SK-N-SH (cell line): ENCODE results near the gene SLC27A4. TPM values are rescaled to one million over a fixed set of nuclear protein-coding genes. Genes with fewer than 3 reads are reported as not detected.

ENCODE experiments used
- CTCF ChIA-PET: fragments of 300-600, 350-600 bp; formaldehyde crosslinking; extraction: SDS; loops from one replicate; lab custom pipeline; 2021; lab: Yijun Ruan, JAX
- POLR2A ChIA-PET: fragments of 350-600 bp; sonication (Branson Sonifier 250); formaldehyde crosslinking; extraction: SDS; loops from one replicate; lab custom pipeline; 2020; ENCODE audit warnings: antibody characterized with exemption, inconsistent platforms; lab: Yijun Ruan, JAX
- DNase-seq: peaks from one replicate; pipeline ENCODE4 v3.0.0; 2012
- H2AFZ ChIP-seq: fragments of 200-600 bp; sonication (generic); 2 replicates; pipeline ENCODE4 v1.8.1; 2016; ENCODE audit warnings: antibody characterized with exemption, mild to moderate bottlenecking, low read depth
- H3F3A ChIP-seq: fragments of 200-600 bp; sonication (generic); replicated peaks from 2 replicates; pipeline ENCODE3; 2016; ENCODE audit warnings: antibody characterized with exemption, mild to moderate bottlenecking; ENCODE audit not compliant: insufficient read depth
- H3K27ac ChIP-seq, 2 experiments: fragments of 200-500 bp in 1 of 2; fragments of 200-600 bp in 1 of 2; sonication (Bioruptor generic) in 1 of 2; sonication (generic), shearing (Covaris generic) in 1 of 2; 2 replicates each; pipeline versions ENCODE4 v1.5.1 to v1.6.1; 2014 to 2016; ENCODE audit warnings: low read depth in 2 of 2, inconsistent platforms in 1 of 2, low read length in 1 of 2, mild to moderate bottlenecking in 1 of 2, mixed read lengths in 1 of 2
- H3K27me3 ChIP-seq: fragments of 200-600 bp; sonication (generic), shearing (Covaris generic); 2 replicates; pipeline ENCODE4 v1.6.1; 2016; ENCODE audit warnings: mixed run types; ENCODE audit not compliant: insufficient read depth
- H3K36me3 ChIP-seq, 2 experiments: fragments of 200-500 bp in 1 of 2; fragments of 200-600 bp in 1 of 2; sonication (Bioruptor generic) in 1 of 2; sonication (generic) in 1 of 2; replicated peaks in 1 of 2; 2 replicates each; pipeline versions ENCODE3 to v1.5.1; 2014 to 2016; ENCODE audit warnings: low read length in 1 of 2, mild to moderate bottlenecking in 1 of 2; ENCODE audit not compliant: insufficient read depth in 2 of 2, control insufficient read depth in 1 of 2
- H3K4me1 ChIP-seq, 2 experiments: fragments of 200-500 bp in 1 of 2; fragments of 200-600 bp in 1 of 2; sonication (Bioruptor generic) in 1 of 2; sonication (generic), shearing (Covaris generic) in 1 of 2; 2 replicates each; pipeline versions ENCODE4 v1.5.1 to v1.6.1; 2014 to 2016; ENCODE audit warnings: low read depth in 1 of 2, low read length in 1 of 2, mixed run types in 1 of 2; ENCODE audit not compliant: insufficient read depth in 2 of 2, control insufficient read depth in 1 of 2
- H3K4me2 ChIP-seq: fragments of 200-600 bp; sonication (generic), shearing (Covaris generic); 2 replicates; pipeline ENCODE4 v1.6.1; 2017; ENCODE audit warnings: mixed run types
- H3K4me3 ChIP-seq, 2 experiments: fragments of 200-500 bp in 1 of 2; fragments of 200-600 bp in 1 of 2; sonication (Bioruptor generic) in 1 of 2; sonication (generic), shearing (Covaris generic) in 1 of 2; 2 replicates each; pipeline versions ENCODE4 v1.5.1 to v1.8.1; 2014 to 2016; ENCODE audit warnings: low read depth in 2 of 2, inconsistent platforms in 1 of 2, low read length in 1 of 2, mild to moderate bottlenecking in 1 of 2, mixed read lengths in 1 of 2, moderate library complexity in 1 of 2
- H3K79me2 ChIP-seq: fragments of 200-600 bp; sonication (generic); 2 replicates; pipeline ENCODE4 v1.8.1; 2017; ENCODE audit warnings: mild to moderate bottlenecking; ENCODE audit not compliant: insufficient read depth
- H3K9ac ChIP-seq: fragments of 200-600 bp; sonication (generic); 2 replicates; pipeline ENCODE4 v1.6.1; 2017; ENCODE audit warnings: mixed run types
- H3K9me2 ChIP-seq: fragments of 200-600 bp; sonication (generic); 2 replicates; pipeline ENCODE4 v1.6.1; 2017; ENCODE audit warnings: mixed run types
- H3K9me3 ChIP-seq: fragments of 200-600 bp; sonication (generic); 2 replicates; pipeline ENCODE4 v1.6.1; 2017; ENCODE audit warnings: mixed run types, mild to moderate bottlenecking, moderate library complexity
- H4K20me1 ChIP-seq: fragments of 200-600 bp; sonication (generic); 2 replicates; pipeline ENCODE4 v1.6.1; 2017; ENCODE audit warnings: mild to moderate bottlenecking, mixed run types; ENCODE audit not compliant: insufficient read depth
- CHD2 ChIP-seq: fragments of 150-350 bp; IDR thresholded peaks from 2 replicates; pipeline ENCODE4 v1.6.1; 2018; ENCODE audit warnings: low read length; ENCODE audit not compliant: partially characterized antibody
- ELF1 ChIP-seq: IDR thresholded peaks from 2 replicates; pipeline ENCODE4 v1.4.0; 2012
- FOSL2 ChIP-seq: IDR thresholded peaks from 2 replicates; pipeline ENCODE4 v1.4.0; 2012; ENCODE audit warnings: low read depth, mild to moderate bottlenecking, moderate library complexity, borderline replicate concordance
- MAX ChIP-seq: IDR thresholded peaks from 2 replicates; pipeline ENCODE4 v1.4.0; 2012; ENCODE audit warnings: low read depth
- MEF2A ChIP-seq: IDR thresholded peaks from 2 replicates; pipeline ENCODE4 v1.4.0; 2012; ENCODE audit warnings: low read depth, borderline replicate concordance
- MXI1 ChIP-seq: IDR thresholded peaks from 2 replicates; pipeline ENCODE4 v1.6.1; 2012; ENCODE audit warnings: mild to moderate bottlenecking, low read depth, low read length, improper control_type of control experiment
- NFIC ChIP-seq: IDR thresholded peaks from 2 replicates; pipeline ENCODE4 v1.4.0; 2012; ENCODE audit warnings: borderline replicate concordance
- POLR2AphosphoS5 ChIP-seq: IDR thresholded peaks from 2 replicates; pipeline ENCODE4 v1.6.1; 2012; ENCODE audit warnings: low read depth, low read length
- RAD21 ChIP-seq: IDR thresholded peaks from 2 replicates; pipeline ENCODE4 v1.6.1; 2012; ENCODE audit warnings: mild to moderate bottlenecking, low read length
- REST ChIP-seq: IDR thresholded peaks from 2 replicates; pipeline ENCODE4 v1.6.1; 2012; ENCODE audit warnings: mild to moderate bottlenecking, low read depth, low read length, moderate library complexity
- TAF1 ChIP-seq: IDR thresholded peaks from 2 replicates; pipeline ENCODE4 v1.6.1; 2012; ENCODE audit warnings: low read depth, mild to moderate bottlenecking, low read length, moderate library complexity, borderline replicate concordance
- TEAD4 ChIP-seq: IDR thresholded peaks from 2 replicates; pipeline ENCODE4 v1.4.0; 2012; ENCODE audit warnings: mild to moderate bottlenecking, borderline replicate concordance; ENCODE audit not compliant: insufficient read depth
- USF2 ChIP-seq: fragments of 150-350 bp; IDR thresholded peaks from 2 replicates; pipeline ENCODE4 v1.6.1; 2017; ENCODE audit warnings: antibody characterized with exemption, low read length, low read depth, borderline replicate concordance
- WGBS: methylation state at CpG from one replicate; pipeline ENCODE4 v1.1.6; 2017; ENCODE audit warnings: low lambda C conversion rate; 5-methylcytosine and 5-hydroxymethylcytosine counted together
- polyA plus RNA-seq, 3 experiments: library from polyadenylated mRNA; depleted of rRNA; stranded (reverse); fragments of >200 nt; gene quantifications; 2 replicates each; pipeline ENCODE4 v1.2.3, GENCODE V29; 2012
- TF ChIP-seq, protein P1 (sequence below): IDR thresholded peaks from 2 replicates; pipeline ENCODE4 v1.4.0; 2012; ENCODE audit warnings: low read depth, borderline replicate concordance
- TF ChIP-seq, protein P2 (sequence below): fragments of 200-600 bp; sonication (generic); IDR thresholded peaks from 2 replicates; pipeline ENCODE4 v1.6.1; 2017; ENCODE audit warnings: antibody characterized with exemption, mild to moderate bottlenecking, moderate library complexity

SLC27A4 gene
- polyA plus RNA-seq, 1 of the 3 experiments (the other 2 are of a cell fraction), result 24.1 TPM

DNA sequence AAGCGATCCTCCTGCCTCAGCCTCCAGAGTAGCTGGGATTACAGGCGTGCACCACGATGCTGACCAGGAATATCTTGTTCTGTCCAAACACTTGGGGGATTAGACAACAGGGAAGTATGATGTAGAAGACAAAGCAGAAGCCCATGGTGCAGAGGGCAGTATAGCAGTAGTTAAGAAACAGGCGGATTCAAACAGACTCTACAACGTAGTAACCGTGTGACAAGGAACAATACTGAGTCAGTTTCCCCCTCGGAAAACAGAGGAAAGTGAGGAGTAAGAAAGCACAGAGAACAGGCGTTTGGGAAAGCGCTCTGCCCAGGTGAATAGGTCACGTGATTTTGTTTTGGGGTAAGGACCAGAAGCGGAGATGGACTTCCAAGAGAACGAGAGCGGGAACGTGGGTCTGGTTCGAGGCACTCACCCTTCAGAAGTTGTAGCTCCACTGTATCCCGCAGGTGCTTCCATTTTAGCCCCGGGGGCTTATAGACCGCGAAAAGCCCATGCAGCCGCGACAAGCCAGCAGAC lies 18.4 kb upstream of the SLC27A4 start:
- H3K79me2 ChIP-seq, result peaks cover 52% of the 10 kb centered on the region
- H3K9ac ChIP-seq, result peak overlapping the region; percentile 75
- H3K27ac ChIP-seq, result peak overlapping the region; percentile 87 to 95; a peak in 3 of 4 replicates
- peak overlapping the region; percentile 75 to 96 for H3K4me3 ChIP-seq
- POLR2A ChIA-PET, result interaction anchor here (1.0 kb wide), 1 partner anchor 13 kb away, joined by 4 read pairs; no protein-coding TSS in a partner anchor
- peak overlapping the region; percentile 99 for H3K4me2 ChIP-seq
- H3K9me2 ChIP-seq, result no peaks in the 10 kb centered on the region
- peaks cover 21 to 32% of the 10 kb centered on the region in 2 experiments for H3K36me3 ChIP-seq
- no peaks in the 10 kb centered on the region for H3K9me3 ChIP-seq
- H3K4me1 ChIP-seq, result peaks cover 11% of the 10 kb centered on the region in 2 experiments; a peak in 3 of 4 replicates
- CTCF ChIA-PET, result interaction anchor here (1.0 to 3.4 kb wide), 5 partner anchors 12 to 27 kb away, joined by 3 to 21 read pairs (median 5); no protein-coding TSS in a partner anchor
- DNase-seq, result no peak
- peak overlapping the region; percentile 75 for H2AFZ ChIP-seq
- 0 out of 2 replicates have a peak, but pooled peaks cover 4% of the 10 kb centered on the region for H4K20me1 ChIP-seq
- WGBS, result 4% methylated on average over 15 of the region's 21 CpGs
- TF ChIP-seq, protein P1, sequence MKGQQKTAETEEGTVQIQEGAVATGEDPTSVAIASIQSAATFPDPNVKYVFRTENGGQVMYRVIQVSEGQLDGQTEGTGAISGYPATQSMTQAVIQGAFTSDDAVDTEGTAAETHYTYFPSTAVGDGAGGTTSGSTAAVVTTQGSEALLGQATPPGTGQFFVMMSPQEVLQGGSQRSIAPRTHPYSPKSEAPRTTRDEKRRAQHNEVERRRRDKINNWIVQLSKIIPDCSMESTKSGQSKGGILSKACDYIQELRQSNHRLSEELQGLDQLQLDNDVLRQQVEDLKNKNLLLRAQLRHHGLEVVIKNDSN, result peak; percentile 88
- TF ChIP-seq RAD21 (no peak), POLR2AphosphoS5 (0 out of 2 replicates have a peak, but pooled peaks have one; percentile 64), FOSL2 (no peak), USF2 (peak; percentile 41; the same call in 1 of the 2 replicates), TEAD4 (no peak), NFIC (no peak), MEF2A (no peak)
- H3F3A ChIP-seq, result no peaks in the 10 kb centered on the region
- no peaks in the 10 kb centered on the region for H3K27me3 ChIP-seq

DNA sequence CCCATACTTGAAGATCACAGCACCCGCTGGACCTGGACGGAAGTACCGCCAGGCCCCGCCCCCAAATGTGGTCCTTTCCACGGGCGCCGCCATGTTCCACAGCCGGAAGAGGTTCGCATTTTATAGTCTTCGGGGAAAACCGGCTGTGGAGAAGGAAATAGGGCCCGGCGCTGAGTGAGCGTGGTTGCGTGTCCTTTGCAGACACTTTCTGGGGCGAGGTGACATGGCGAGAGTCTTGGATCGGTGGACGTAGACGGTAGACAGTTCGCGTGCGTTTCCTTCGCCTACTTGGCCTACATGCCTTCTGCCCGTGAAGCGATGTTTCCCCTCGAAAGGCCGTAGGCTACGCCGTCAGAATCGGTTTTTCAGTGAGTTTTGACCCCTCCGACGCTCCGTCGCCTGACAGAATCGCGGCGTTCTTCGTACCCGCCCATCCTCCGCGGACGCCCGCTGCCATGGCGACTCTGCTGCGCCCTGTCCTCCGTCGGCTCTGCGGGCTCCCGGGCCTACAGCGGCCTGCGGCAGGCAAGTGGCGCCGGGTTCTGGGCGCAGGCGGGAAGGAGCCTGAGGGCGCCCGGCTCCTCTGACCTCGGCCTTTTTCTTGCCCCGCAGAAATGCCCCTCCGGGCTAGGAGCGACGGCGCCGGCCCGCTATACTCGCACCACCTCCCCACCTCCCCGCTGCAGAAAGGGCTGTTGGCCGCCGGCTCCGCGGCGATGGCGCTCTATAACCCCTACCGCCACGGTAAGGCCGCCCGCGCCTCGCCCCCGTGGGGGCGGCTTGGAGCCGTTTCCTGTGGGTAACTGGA lies 17.7 kb upstream of the SLC27A4 start, which contains the start of the genes COQ4 and TRUB2:
COQ4 (plus strand) TSS at position 436 of the 808 bp plus-strand sequence; CDS start at position 456, 20 bp downstream.
TRUB2 (minus strand) TSS at position 44 of the 808 bp plus-strand sequence; CDS start at position 5, 39 bp downstream.
- Histone ChIP-seq H3K9ac (peak within 1 kb of the TSS; percentile 75), H3K9me3 (no peaks in the 10 kb centered on the region), H3K27me3 (no peaks in the 10 kb centered on the region), H3K4me3 (peak within 1 kb of the TSS; percentile 75 to 96), H3F3A (no peaks in the 10 kb centered on the region), H3K27ac (peak within 1 kb of the TSS; percentile 87 to 95), H3K4me1 (peaks cover 11% of the 10 kb centered on the region in 2 experiments; a peak in 3 of 4 replicates), H3K79me2 (peaks cover 54% of the 10 kb centered on the region), H3K4me2 (peak within 1 kb of the TSS; percentile 99), H2AFZ (peak within 1 kb of the TSS; percentile 78), H3K36me3 (peaks cover 14 to 25% of the 10 kb centered on the region in 2 experiments), H4K20me1 (0 out of 2 replicates have a peak, but pooled peaks cover 4% of the 10 kb centered on the region), H3K9me2 (no peaks in the 10 kb centered on the region)
- DNase-seq, result peak; percentile 95
- WGBS, result 2% methylated on average over 40 of the region's 83 CpGs
- CTCF ChIA-PET, result interaction anchor here (1.3 to 1.5 kb wide), 3 partner anchors 13 to 27 kb away, joined by 5 to 7 read pairs (median 5); no protein-coding TSS in a partner anchor
- POLR2A ChIA-PET, result no interaction called here
- TF ChIP-seq, protein P1, result peak; percentile 4; the same call in 1 of the 2 replicates
- TF ChIP-seq REST (peak; percentile 43), TAF1 (peak; percentile 75; the same call in 1 of the 2 replicates), MAX (peak; percentile 99), MXI1 (peak; percentile 100), CHD2 (peak; percentile 78), ELF1 (peak; percentile 75; the same call in 1 of the 2 replicates), FOSL2 (no peak)
- TF ChIP-seq, protein P2, sequence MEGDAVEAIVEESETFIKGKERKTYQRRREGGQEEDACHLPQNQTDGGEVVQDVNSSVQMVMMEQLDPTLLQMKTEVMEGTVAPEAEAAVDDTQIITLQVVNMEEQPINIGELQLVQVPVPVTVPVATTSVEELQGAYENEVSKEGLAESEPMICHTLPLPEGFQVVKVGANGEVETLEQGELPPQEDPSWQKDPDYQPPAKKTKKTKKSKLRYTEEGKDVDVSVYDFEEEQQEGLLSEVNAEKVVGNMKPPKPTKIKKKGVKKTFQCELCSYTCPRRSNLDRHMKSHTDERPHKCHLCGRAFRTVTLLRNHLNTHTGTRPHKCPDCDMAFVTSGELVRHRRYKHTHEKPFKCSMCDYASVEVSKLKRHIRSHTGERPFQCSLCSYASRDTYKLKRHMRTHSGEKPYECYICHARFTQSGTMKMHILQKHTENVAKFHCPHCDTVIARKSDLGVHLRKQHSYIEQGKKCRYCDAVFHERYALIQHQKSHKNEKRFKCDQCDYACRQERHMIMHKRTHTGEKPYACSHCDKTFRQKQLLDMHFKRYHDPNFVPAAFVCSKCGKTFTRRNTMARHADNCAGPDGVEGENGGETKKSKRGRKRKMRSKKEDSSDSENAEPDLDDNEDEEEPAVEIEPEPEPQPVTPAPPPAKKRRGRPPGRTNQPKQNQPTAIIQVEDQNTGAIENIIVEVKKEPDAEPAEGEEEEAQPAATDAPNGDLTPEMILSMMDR, result peak; percentile 16
